GM12872 (cell line): ENCODE results near the gene TOLLIP.

Source experiments
- CTCF ChIP-seq: IDR thresholded peaks from 3 replicates; pipeline ENCODE4 v1.5.1; 2011; ENCODE audit warnings: low read depth, mild to moderate bottlenecking, low read length, moderate library complexity; ENCODE audit not compliant: insufficient read depth

TOLLIP gene

GRCh38 chr11:1225386-1226225 is 83.8 kb downstream of the TOLLIP start:
- TF ChIP-seq CTCF, result no peak

- TF ChIP-seq CTCF, result no peak
Observed at GRCh38 chr11:1224491-1225385, 84.7 kb downstream of the TOLLIP start.
